Germinal center (tissue), 1 donor: Measurements from ENCODE around the gene PAK1.

Experiments used
- DNase-seq: peaks from one replicate; pipeline ENCODE4 v3.0.0; 2012; ENCODE audit warnings: mixed read lengths, low spot score

PAK1 gene

GRCh38 chr11:77474684-77475060 is 778 bp upstream of the PAK1 start:
- no peak for DNase-seq

- DNase-seq, result peak; percentile 68
Measured at GRCh38 chr11:77472991-77473800, 698 bp downstream of the PAK1 start.

- peak; percentile 10 for DNase-seq
Measured at GRCh38 chr11:77471558-77472193, 2.2 kb downstream of the PAK1 start.

- DNase-seq, result no peak
Measured at GRCh38 chr11:77470971-77471370, 2.9 kb downstream of the PAK1 start.

GRCh38 chr11:77470504-77470903 is 3.4 kb downstream of the PAK1 start:
- DNase-seq, result no peak

- no peak for DNase-seq
Measured at GRCh38 chr11:77468527-77468926, 5.4 kb downstream of the PAK1 start.

- no peak for DNase-seq
Measured at GRCh38 chr11:77467993-77468392, 5.9 kb downstream of the PAK1 start.

GRCh38 chr11:77467233-77467632 is 6.7 kb downstream of the PAK1 start:
- DNase-seq, result no peak

- DNase-seq, result no peak
Measured at GRCh38 chr11:77457340-77457739, 16.6 kb downstream of the PAK1 start.

- DNase-seq, result no peak
Measured at GRCh38 chr11:77455740-77456139, 18.2 kb downstream of the PAK1 start.

- DNase-seq, result no peak
Measured at GRCh38 chr11:77454867-77455655, 18.8 kb downstream of the PAK1 start.

- DNase-seq, result no peak
Measured at GRCh38 chr11:77450227-77450626, 23.7 kb downstream of the PAK1 start.

- DNase-seq, result no peak
Measured at GRCh38 chr11:77449784-77450183, 24.1 kb downstream of the PAK1 start.

- DNase-seq, result peak; percentile 13
Measured at GRCh38 chr11:77449060-77449521, 24.8 kb downstream of the PAK1 start.

GRCh38 chr11:77448269-77448668 is 25.6 kb downstream of the PAK1 start:
- DNase-seq, result no peak

GRCh38 chr11:77446911-77447629 is 26.8 kb downstream of the PAK1 start:
- no peak for DNase-seq

- no peak for DNase-seq
Measured at GRCh38 chr11:77444261-77444660, 29.6 kb downstream of the PAK1 start.

- no peak for DNase-seq
Measured at GRCh38 chr11:77442394-77443053, 31.4 kb downstream of the PAK1 start.

- DNase-seq, result no peak
Measured at GRCh38 chr11:77441426-77441825, 32.5 kb downstream of the PAK1 start.

- no peak for DNase-seq
Measured at GRCh38 chr11:77440678-77441077, 33.2 kb downstream of the PAK1 start.

GRCh38 chr11:77438487-77438886 is 35.4 kb downstream of the PAK1 start:
- DNase-seq, result no peak

- DNase-seq, result no peak
Measured at GRCh38 chr11:77436969-77437368, 36.9 kb downstream of the PAK1 start.
